ENCODE results near the gene SLPI. TPM values are rescaled to one million over a fixed set of nuclear protein-coding genes. Genes with fewer than 3 reads are reported as not detected.

The SLPI gene
- total RNA-seq, 4 donors from 2014 or later, result 97.4 to 632 (median 292) TPM

DNA sequence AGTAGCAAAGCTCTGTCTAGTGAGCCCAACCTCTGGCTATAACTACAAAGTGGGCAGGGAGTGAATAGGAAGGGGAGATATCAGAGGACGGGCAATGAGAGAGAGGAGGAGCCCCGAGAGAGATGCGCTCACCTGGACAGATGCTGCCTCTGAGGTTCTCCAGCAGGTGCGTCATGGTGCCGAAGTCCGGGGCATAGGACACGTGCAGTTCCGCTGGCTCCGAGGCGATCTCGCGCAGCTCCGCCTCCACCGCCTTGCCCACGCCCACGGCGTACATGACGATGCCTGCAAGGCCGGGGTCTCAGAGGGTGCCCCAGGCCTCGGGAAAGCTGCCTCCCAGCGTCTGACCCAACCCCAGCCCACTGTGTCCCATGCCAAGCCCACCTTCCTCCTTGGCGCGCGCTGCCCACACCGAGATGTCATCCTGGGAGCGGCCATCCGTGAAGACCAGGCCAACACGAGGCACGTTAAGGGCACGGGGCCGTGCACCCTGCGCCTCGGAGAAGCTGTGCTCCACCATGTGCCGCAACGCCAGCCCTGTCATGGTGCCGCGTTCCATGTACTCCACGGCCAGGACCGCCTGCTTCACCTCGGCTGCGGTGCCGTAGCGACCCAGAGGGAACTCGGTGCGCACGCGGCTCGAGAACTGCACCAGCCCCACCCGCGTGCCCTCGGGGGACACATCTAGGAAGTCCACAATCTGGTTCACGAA lies 43.6 kb upstream of the SLPI start:
- Histone ChIP-seq H3K36me3 (no peaks in the 10 kb centered on the region), H3K27ac (no peak overlapping the region), H3K9me3 (no peaks in the 10 kb centered on the region), H3K4me3 (no peak overlapping the region), H3K27me3 (peaks cover 4% of the 10 kb centered on the region), H3K4me1 (peaks cover 13% of the 10 kb centered on the region)
- no peak for DNase-seq (ENCODE audit: low spot score in 2 of 2)
- 94% methylated on average over 42 of the region's 52 CpGs for WGBS
- TF ChIP-seq EP300 (IDR thresholded peaks at IDR 0.05) (no peak), POLR2A (IDR thresholded peaks at IDR 0.05) (no peak), POLR2AphosphoS5 (IDR thresholded peaks at IDR 0.05) (no peak)
- TF ChIP-seq, protein P1, sequence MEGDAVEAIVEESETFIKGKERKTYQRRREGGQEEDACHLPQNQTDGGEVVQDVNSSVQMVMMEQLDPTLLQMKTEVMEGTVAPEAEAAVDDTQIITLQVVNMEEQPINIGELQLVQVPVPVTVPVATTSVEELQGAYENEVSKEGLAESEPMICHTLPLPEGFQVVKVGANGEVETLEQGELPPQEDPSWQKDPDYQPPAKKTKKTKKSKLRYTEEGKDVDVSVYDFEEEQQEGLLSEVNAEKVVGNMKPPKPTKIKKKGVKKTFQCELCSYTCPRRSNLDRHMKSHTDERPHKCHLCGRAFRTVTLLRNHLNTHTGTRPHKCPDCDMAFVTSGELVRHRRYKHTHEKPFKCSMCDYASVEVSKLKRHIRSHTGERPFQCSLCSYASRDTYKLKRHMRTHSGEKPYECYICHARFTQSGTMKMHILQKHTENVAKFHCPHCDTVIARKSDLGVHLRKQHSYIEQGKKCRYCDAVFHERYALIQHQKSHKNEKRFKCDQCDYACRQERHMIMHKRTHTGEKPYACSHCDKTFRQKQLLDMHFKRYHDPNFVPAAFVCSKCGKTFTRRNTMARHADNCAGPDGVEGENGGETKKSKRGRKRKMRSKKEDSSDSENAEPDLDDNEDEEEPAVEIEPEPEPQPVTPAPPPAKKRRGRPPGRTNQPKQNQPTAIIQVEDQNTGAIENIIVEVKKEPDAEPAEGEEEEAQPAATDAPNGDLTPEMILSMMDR (IDR thresholded peaks at IDR 0.05), result no peak

DNA sequence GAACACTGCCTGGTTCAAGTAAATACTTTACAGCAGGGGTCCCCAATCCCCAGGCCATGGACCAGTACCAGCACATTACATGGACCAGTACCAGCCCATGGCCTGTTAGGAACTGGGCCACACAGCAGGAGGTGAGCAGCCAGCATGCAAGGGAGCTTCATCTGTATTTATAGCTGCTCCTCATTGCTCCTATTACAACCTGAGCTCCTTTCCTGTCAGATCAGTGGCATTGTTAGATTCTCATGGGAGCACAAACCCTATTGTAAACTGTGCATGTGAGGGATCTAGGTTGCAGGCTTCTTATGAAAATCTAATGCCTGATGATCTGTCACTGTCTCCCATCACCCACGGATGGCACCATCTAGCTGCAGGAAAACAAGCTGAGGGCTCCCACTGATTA lies 40.3 kb upstream of the SLPI start:
- H3K27me3 ChIP-seq, result peaks cover 4% of the 10 kb centered on the region

DNA sequence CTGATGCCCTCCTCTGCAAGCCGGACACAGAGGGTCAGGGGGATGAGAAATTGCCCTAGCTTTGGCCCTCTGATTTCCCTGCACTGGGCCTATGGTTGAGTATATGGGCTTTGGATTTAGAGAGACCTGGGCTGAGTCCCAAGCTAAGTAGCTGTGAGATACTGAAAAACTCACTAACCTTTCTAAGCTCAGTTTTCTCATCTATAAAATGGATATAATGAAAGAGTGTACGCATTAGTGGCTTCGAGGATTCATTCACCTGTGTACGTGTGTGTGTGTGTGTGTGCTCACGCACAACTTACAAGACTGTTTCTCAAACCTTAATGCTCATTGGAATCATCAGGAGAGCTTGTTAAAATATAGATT lies 39.6 kb upstream of the SLPI start:
- TF ChIP-seq POLR2AphosphoS5 (IDR thresholded peaks at IDR 0.05) (no peak), EP300 (IDR thresholded peaks at IDR 0.05) (no peak), POLR2A (IDR thresholded peaks at IDR 0.05) (no peak)
- TF ChIP-seq, protein P1 (IDR thresholded peaks at IDR 0.05), result no peak
- WGBS, result 63% methylated on average over 4 of the region's 5 CpGs
- no peaks in the 10 kb centered on the region for H3K9me3 ChIP-seq
- H3K4me3 ChIP-seq, result peak overlapping the region; percentile 53
- H3K27me3 ChIP-seq, result peaks cover 4% of the 10 kb centered on the region
- peaks cover 24% of the 10 kb centered on the region for H3K4me1 ChIP-seq
- H3K36me3 ChIP-seq, result no peaks in the 10 kb centered on the region
- H3K27ac ChIP-seq, result no peak overlapping the region
- no peak for DNase-seq (ENCODE audit: low spot score in 2 of 2)

More for the DNA sequence above, 40.3 kb upstream of the SLPI start:
- Histone ChIP-seq H3K4me1 (peaks cover 24% of the 10 kb centered on the region), H3K27ac (no peak overlapping the region), H3K36me3 (no peaks in the 10 kb centered on the region), H3K9me3 (no peaks in the 10 kb centered on the region), H3K4me3 (no peak overlapping the region)
- peak in 1 of 2 donors; percentile 60 for DNase-seq (ENCODE audit: low spot score in 2 of 2)
- no peak for TF ChIP-seq EP300 (IDR thresholded peaks at IDR 0.05)
- TF ChIP-seq, protein P1 (IDR thresholded peaks at IDR 0.05), result no peak
- no peak for TF ChIP-seq POLR2A (IDR thresholded peaks at IDR 0.05)
- no peak for TF ChIP-seq POLR2AphosphoS5 (IDR thresholded peaks at IDR 0.05)
- 100% methylated on average over 1 of the region's 1 CpG for WGBS

DNA sequence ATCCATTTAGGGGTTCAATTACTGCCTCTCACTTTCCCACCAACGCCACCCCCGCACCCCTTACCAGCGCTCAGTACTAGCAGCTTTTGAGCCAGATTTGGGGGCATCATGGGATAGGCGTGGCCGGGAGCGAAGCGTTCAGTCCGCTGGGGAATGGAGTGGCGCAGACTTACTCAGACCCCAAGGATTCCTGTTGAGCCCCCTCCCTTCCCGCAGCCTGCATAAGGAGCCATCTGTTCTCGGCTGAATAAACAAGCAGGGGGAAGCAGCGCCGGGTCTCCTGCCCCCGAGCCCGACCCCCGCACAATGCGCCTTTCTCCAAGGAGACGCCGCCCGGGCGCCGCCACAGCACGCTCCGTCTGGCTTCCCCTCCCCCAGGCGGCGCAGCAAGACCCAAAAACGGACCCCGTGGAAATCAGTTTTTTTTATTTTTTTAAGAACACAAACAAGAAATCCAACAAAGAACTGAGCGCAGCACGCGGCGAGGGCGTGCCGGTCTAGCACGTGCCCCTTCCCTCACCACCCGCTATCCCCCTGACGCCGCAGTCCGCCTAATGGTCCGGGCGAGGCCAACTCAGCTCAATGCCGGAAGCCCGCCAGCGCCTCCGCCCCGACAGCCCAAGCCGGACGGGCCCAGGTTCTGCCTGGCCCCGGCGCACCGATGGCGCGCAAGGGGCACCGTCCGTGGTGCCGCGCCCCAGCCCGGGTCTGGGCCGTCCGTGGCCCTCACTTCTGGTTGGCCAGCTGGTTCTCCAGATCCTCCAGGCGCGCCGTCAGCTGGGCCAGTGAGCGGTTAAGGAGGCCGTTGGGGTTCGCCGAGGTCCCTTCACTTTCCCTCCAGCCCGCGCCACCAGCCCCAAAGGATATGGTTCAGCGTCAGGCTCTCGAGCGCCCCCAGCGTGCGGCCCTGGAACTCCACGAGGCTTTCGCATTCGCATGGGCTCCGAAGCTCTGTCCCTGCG lies 39.0 kb upstream of the SLPI start:
- DNase-seq (ENCODE audit: low spot score in 2 of 2), result peak; percentile 93 to 94
- Histone ChIP-seq H3K27ac (peak overlapping the region; percentile 55), H3K4me3 (peak overlapping the region; percentile 53), H3K9me3 (no peaks in the 10 kb centered on the region), H3K27me3 (peaks cover 4% of the 10 kb centered on the region), H3K36me3 (no peaks in the 10 kb centered on the region), H3K4me1 (peaks cover 24% of the 10 kb centered on the region)
- 4% methylated on average over 19 of the region's 79 CpGs for WGBS
- TF ChIP-seq, protein P1 (IDR thresholded peaks at IDR 0.05), result peak; percentile 91 to 99
- TF ChIP-seq POLR2A (IDR thresholded peaks at IDR 0.05) (no peak), POLR2AphosphoS5 (IDR thresholded peaks at IDR 0.05) (no peak)

DNA sequence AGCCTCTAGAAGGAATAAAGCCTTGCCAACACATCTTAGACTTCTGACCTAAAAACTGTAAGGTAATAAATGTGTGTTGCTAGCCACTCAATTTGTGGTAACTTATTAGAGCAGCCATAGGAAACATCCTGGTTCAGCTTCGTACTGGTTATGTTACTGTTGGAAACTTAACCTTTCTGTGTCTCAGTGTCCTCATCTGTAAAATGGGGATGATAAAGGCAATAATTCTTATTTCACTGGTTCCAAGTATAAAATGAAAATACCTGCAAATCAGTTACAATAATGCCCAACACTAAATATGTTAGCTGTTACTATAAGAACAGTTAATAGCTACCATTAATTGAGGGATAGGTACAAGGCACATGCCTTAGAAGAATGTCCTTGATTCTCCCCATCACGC lies 38.0 kb upstream of the SLPI start:
- no peak overlapping the region for H3K4me3 ChIP-seq
- H3K9me3 ChIP-seq, result no peaks in the 10 kb centered on the region
- TF ChIP-seq, protein P1 (IDR thresholded peaks at IDR 0.05), result no peak
- no peak for TF ChIP-seq EP300 (IDR thresholded peaks at IDR 0.05)
- no peak for TF ChIP-seq POLR2A (IDR thresholded peaks at IDR 0.05)
- TF ChIP-seq POLR2AphosphoS5 (IDR thresholded peaks at IDR 0.05), result no peak
- no peaks in the 10 kb centered on the region for H3K36me3 ChIP-seq
- H3K27ac ChIP-seq, result no peak overlapping the region
- no peak for DNase-seq (ENCODE audit: low spot score in 2 of 2)
- H3K4me1 ChIP-seq, result peaks cover 24% of the 10 kb centered on the region
- H3K27me3 ChIP-seq, result no peaks in the 10 kb centered on the region
- 84% methylated on average over 2 of the region's 2 CpGs for WGBS
